Stimulated activated CD4-positive, alpha-beta T cell treated with anti-CD3 and anti-CD28 coated beads, Interleukin-4, amount 100 ng/mL, for 48 hours (primary cell): Measurements from ENCODE around the gene SYT8.
"Not testable (repeated sequence)": the region's sequence is repeated elsewhere in the genome, so short reads cannot be mapped to it uniquely, and the experiment has no call there.

Source experiments
- DNase-seq, 2 donors: peaks; one replicate each; pipeline ENCODE4 v3.0.0-alpha.2; 2020; ENCODE audit warnings: low read depth in 2 of 2

Gene SYT8

DNA sequence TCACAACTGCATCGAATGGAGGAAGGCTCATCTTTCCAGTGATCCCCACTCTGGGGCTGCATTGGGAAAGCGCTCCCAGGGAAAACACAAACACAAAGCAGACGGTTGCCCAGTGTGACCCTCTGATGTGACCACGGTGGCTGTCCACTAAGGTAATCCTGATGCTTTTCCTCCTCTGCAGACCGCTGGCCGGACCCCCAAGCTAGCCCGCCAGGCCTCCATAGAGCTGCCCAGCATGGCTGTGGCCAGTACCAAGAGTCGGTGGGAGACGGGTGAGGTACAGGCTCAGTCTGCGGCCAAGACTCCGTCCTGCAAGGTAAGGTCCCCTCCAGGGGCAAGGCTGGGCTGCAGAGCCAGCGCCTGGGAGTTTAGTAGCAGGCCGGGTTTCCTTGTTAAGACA lies 51.8 kb downstream of the SYT8 start:
- not testable (repeated sequence) for DNase-seq
